GM19324 (cell line): ENCODE results near the gene C17orf114.

Experiments
- ATAC-seq: cut with Tn5 transposase; IDR thresholded peaks from one replicate; pipeline ENCODE4 v1.9.1; 2021; ENCODE audit warnings: mild to moderate bottlenecking, moderate library complexity; ENCODE audit not compliant: unreplicated experiment, low FRiP score

The C17orf114 gene

GRCh38 chr17:4802228-4802627 lies at the start of gene C17orf114:
TSS of gene C17orf114 (minus strand) at chr17:4802328.
- no peak for ATAC-seq

- no peak for ATAC-seq
These were observed 49.0 kb upstream of the C17orf114 start for GRCh38 chr17:4851084-4851483.

- no peak for ATAC-seq
These were observed 48.1 kb upstream of the C17orf114 start for GRCh38 chr17:4850246-4850645.

- ATAC-seq, result no peak
These were observed 46.9 kb upstream of the C17orf114 start for GRCh38 chr17:4849011-4849536.

GRCh38 chr17:4846635-4847390 lies 44.7 kb upstream of the C17orf114 start:
- no peak for ATAC-seq

- no peak for ATAC-seq
These were observed 43.0 kb upstream of the C17orf114 start for GRCh38 chr17:4845118-4845517.

- no peak for ATAC-seq
These were observed 41.3 kb upstream of the C17orf114 start for GRCh38 chr17:4843321-4844000.

- no peak for ATAC-seq
These were observed 40.2 kb upstream of the C17orf114 start for GRCh38 chr17:4842376-4842775.

GRCh38 chr17:4840893-4841242 lies 38.7 kb upstream of the C17orf114 start:
- ATAC-seq, result no peak

GRCh38 chr17:4839965-4840892 lies 38.1 kb upstream of the C17orf114 start:
- no peak for ATAC-seq

GRCh38 chr17:4839221-4839620 lies 37.1 kb upstream of the C17orf114 start:
- no peak for ATAC-seq

- no peak for ATAC-seq
These were observed 36.2 kb upstream of the C17orf114 start for GRCh38 chr17:4838309-4838785.

- no peak for ATAC-seq
These were observed 35.6 kb upstream of the C17orf114 start for GRCh38 chr17:4837471-4838308.

GRCh38 chr17:4836221-4836620 lies 34.1 kb upstream of the C17orf114 start:
- no peak for ATAC-seq

- no peak for ATAC-seq
These were observed 32.5 kb upstream of the C17orf114 start for GRCh38 chr17:4834681-4835020.

GRCh38 chr17:4833941-4834680 lies 32.0 kb upstream of the C17orf114 start:
- ATAC-seq, result no peak

- ATAC-seq, result peak; percentile 97
These were observed 31.2 kb upstream of the C17orf114 start, which contains the start of gene MINK1 for GRCh38 chr17:4833178-4833940. TSS of gene MINK1 (plus strand) at chr17:4833340. CDS start at chr17:4833584, 244 bp downstream.

- ATAC-seq, result peak; percentile 19
These were observed 30.7 kb upstream of the C17orf114 start for GRCh38 chr17:4832829-4833177.
